ENCODE measurements around the gene VDAC1.

The VDAC1 gene

DNA sequence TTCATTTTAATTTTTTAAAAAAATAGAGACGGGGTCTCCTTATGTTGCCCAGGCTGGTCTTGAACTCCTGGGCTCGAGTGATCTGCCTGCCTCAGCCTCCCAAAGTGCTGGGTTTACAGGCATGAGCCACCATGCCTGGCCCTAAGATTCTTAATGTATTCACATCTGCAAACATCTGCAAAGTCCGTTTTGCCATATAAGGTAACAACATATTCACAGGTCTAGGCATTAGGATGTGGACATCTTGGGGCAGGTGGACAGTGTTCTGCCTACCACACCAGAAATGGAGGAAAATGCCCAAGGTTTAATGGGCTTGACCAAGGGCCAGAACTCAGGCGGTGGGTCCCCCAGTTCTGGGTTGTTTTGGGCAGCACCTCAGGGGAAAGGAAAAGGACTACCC is 41.6 kb upstream of the VDAC1 start:
- TF ChIP-seq, protein P1, sequence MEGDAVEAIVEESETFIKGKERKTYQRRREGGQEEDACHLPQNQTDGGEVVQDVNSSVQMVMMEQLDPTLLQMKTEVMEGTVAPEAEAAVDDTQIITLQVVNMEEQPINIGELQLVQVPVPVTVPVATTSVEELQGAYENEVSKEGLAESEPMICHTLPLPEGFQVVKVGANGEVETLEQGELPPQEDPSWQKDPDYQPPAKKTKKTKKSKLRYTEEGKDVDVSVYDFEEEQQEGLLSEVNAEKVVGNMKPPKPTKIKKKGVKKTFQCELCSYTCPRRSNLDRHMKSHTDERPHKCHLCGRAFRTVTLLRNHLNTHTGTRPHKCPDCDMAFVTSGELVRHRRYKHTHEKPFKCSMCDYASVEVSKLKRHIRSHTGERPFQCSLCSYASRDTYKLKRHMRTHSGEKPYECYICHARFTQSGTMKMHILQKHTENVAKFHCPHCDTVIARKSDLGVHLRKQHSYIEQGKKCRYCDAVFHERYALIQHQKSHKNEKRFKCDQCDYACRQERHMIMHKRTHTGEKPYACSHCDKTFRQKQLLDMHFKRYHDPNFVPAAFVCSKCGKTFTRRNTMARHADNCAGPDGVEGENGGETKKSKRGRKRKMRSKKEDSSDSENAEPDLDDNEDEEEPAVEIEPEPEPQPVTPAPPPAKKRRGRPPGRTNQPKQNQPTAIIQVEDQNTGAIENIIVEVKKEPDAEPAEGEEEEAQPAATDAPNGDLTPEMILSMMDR (IDR thresholded peaks at IDR 0.05), result no peak

- TF ChIP-seq, protein P1 (IDR thresholded peaks at IDR 0.05), result no peak
Measured at GRCh38 chr5:134043793-134044792, 39.3 kb upstream of the VDAC1 start.

GRCh38 chr5:134041570-134042411 is 37.0 kb upstream of the VDAC1 start:
- TF ChIP-seq, protein P1 (IDR thresholded peaks at IDR 0.05), result no peak

- TF ChIP-seq, protein P1 (IDR thresholded peaks at IDR 0.05), result no peak
Measured at GRCh38 chr5:134038138-134038537, 33.4 kb upstream of the VDAC1 start.

DNA sequence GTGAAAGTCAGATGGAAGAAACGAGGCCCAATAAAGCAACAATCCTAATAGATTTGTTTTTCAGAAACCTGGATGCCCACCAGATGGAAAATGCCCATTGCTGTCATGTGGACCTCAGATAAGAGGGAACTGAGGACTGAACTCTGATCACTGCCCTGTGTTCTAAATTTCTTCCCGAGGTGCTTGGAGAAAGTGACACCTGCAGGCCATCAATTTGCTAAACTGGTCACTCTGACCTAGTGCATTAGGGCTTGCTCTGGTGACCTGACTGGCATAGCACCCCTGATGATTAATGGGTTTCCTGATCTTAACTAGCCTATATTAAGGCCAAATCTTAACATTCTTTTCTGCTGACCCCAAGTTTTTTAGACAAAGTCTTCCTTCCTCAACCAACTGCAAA is 32.4 kb upstream of the VDAC1 start:
- TF ChIP-seq, protein P1 (IDR thresholded peaks at IDR 0.05), result no peak

GRCh38 chr5:134034326-134034725 is 29.6 kb upstream of the VDAC1 start:
- TF ChIP-seq, protein P1 (IDR thresholded peaks at IDR 0.05), result no peak

DNA sequence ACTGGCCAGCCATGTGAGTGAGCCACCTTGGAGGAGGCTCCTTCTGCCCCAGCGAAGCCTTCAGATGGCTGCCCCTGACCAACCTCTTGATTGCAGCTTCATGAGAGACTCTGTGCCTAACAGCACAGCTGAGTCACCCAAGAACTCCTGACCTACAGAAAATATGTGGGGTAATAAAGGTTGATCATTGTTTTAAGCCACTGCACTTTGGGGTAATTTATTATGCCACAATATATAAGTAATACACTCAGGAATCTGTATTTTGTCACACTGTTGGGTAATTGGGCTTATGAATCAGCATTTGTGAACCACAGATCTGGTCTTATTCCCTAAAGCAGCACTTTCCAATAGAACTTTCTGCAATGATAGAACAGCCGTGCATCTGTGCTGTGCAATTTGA is 24.4 kb upstream of the VDAC1 start:
- TF ChIP-seq, protein P1 (IDR thresholded peaks at IDR 0.05), result no peak

All from LNCAP (cell line).